Left ventricle myocardium superior (tissue), 1 donor: ENCODE results near the gene DYNC2H1. TPM values are rescaled to one million over a fixed set of nuclear protein-coding genes. Genes with fewer than 3 reads are reported as not detected.

Source experiments
- ATAC-seq: fragments of 200-7000 bp; cut with Tn5 transposase; one replicate; pipeline ENCODE4 v1.9.1; 2020; ENCODE audit warnings: mild to moderate bottlenecking, moderate library complexity
- DNase-seq: peaks from one replicate; pipeline ENCODE4 v3.0.0-alpha.2; 2020
- intact Hi-C: fragments of 100-400 bp; cut with micrococcal nuclease; formaldehyde crosslinking; loops from one replicate; pipeline ENCODE4 v1.11.0; 2022
- total RNA-seq: library from RNA; stranded (reverse); fragmentation: NEBNext Ultra II Directional; extraction: Animal tissue kit (Norgen Biotek cat#: 25700); gene quantifications from one replicate; pipeline ENCODE4 v1.2.1, GENCODE V29; 2021
- donor health status: DM: no; HTN: yes; CAD: no; lungs with severe emphysema.

The DYNC2H1 gene
- total RNA-seq, 1 donor from 2014 or later: 3.2 TPM

DNA sequence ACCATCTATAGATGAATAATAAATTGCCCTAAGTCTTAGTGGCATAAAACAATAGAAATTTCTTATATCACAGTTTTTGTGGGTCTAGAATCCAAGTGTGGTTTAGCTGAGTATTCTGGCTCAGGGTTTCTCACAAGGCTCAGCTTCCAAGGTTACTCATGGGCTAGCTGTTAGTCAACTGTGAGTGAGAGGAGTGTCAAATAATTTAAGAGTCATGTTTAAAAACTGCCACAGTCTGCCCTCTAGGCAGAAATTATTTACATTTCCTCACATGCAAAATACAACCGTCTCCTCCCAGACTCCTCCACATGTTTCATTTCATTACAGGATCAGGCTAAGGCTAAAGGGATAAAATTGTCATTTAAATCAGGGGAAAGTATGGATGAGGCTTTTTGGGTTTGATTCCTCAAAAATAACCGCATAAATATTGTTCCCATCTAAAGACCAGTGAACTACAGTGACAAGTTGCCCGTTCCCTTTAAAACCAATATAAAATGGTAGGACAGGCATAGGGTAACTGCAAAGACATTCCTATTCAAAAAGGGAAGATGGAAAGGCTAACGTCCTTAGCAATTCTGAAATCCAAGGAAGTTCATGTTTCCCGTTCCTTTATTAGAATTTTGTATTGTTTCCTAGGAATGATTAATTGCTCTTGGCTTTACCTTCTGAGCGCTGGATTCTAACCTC lies 324.3 kb downstream of the DYNC2H1 start:
- intact Hi-C loops: no loop called here
- DNase-seq (no peak), ATAC-seq (no peak)

DNA sequence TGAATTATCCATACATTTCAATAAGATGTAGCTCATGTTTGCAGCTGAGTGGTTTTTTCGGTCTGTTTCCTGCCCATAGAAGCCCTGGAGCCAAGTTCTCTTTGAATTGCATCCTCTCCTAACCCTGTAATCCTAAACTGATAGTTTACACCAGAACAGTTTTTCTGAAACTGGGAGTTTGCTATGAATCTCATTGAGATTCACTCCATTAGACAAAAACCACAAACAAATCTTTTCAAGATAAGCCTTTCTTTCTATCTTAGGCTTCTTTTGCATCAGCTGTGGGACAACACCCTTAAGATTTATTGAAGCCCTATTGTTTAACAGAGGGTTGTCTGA lies 324.8 kb downstream of the DYNC2H1 start:
- ATAC-seq (no peak), DNase-seq (no peak)
- intact Hi-C loops: no loop called here

DNA sequence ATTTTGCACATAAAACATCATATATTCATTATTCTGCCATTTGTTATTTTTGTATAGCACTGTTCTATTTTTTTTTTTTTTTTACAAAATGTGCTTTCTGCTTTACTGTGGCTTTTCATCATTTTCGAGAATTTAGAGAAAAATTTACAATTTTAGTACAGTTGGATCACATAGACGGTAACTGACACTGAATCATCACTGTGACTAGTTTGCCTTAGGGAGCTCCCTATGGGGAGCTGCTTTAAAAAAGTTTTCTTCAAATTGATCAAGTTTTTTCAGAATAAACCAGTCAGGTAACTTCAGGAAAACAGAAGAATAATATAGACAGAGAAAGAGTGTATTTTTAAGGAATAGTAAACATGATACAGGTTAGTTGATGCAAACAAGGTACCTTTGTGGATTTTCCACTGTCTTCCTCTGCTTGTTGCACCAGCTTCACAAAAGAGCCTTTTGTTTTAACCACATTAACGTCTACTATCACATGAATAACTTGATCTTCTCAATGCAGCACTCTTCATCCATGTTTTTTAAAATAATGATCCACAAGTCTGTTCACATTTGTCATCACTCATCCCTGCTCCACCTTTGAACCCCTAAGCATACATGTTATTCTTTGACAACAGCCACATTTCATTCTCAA lies 327.0 kb downstream of the DYNC2H1 start:
- no peak for DNase-seq
- no peak for ATAC-seq
- intact Hi-C loops: no loop called here

DNA sequence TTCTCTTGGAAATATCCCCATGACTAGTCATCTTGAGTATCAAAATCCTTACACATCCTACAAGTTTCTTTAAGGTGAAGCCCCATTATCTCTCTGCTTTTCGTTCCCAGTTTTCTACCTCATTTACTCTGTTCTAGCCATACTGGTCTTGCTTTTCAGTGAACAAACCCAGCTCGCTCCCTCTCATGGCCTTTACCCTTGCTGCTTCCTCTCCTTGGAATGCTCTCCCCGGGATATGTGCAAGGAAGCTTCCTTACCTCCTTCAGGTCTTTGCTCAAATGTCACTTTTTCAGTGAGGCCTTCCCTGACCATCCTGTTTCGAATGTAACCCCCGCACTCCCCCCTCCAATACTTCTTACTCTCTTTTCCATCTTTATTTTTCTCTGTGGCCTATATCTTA lies 331.8 kb downstream of the DYNC2H1 start:
- no peak for ATAC-seq
- DNase-seq: no peak
- intact Hi-C loops: no loop called here

DNA sequence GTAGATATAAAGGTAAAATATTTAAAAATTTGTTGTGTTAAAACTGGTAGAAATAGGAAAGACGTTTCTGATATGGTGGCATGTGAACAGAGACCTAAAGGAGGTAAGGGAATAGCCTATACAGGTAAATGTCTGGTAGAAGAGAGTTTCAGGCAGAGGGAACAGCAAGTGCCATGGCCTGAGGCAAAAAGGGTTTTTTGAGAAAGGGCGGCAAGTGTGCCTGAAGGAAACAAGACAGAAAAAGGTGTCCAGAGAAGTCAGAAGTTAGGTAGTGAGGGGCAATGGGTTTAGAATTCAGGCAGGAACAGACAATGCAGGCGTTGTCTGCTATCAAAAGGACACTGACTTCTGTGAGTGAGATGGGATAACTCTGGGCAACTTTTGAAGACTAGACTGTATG lies 339.7 kb downstream of the DYNC2H1 start:
- intact Hi-C loops: no loop called here
- no peak for DNase-seq
- no peak for ATAC-seq

DNA sequence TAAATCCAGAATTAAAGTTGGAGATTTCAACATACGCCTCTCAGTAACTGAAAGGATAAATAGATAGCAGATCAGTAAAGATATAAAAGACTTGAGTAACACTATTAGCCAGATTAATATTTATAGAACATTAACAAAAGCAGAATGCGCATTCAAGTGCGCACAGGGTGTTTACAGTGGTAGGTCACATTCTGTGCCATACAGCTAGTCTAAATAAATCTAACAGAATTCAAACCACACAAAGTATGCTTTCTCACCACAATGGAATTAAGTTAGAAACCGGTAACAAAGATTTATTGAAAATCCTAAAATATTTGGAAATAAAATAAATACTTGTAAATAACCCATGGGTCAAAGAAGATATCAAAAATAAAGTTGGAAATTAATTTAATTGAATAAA lies 341.0 kb downstream of the DYNC2H1 start:
- no peak for DNase-seq
- intact Hi-C loops: no loop called here

DNA sequence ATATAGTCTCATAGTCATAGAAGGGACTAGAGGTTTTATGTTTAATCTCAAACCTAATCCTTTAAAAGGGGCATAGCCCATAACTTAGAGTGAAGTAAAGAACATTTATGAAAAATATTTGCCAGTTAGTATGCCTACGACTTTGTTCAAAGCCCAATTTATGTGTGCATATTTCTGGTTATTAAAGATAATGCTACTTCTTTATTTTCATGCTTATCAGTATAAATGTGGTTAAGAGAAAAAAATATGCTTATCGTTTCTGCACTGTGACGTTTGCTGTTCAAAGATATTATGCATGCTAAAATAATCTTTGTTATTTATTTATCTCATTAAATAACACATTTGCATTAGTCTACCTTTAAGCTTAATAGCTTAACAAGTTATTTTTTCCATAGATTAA lies 343.9 kb downstream of the DYNC2H1 start:
- intact Hi-C loops: no loop called here
- ATAC-seq (no peak), DNase-seq (no peak)

More for the DNA sequence above, 341.0 kb downstream of the DYNC2H1 start:
- no peak for ATAC-seq

DNA sequence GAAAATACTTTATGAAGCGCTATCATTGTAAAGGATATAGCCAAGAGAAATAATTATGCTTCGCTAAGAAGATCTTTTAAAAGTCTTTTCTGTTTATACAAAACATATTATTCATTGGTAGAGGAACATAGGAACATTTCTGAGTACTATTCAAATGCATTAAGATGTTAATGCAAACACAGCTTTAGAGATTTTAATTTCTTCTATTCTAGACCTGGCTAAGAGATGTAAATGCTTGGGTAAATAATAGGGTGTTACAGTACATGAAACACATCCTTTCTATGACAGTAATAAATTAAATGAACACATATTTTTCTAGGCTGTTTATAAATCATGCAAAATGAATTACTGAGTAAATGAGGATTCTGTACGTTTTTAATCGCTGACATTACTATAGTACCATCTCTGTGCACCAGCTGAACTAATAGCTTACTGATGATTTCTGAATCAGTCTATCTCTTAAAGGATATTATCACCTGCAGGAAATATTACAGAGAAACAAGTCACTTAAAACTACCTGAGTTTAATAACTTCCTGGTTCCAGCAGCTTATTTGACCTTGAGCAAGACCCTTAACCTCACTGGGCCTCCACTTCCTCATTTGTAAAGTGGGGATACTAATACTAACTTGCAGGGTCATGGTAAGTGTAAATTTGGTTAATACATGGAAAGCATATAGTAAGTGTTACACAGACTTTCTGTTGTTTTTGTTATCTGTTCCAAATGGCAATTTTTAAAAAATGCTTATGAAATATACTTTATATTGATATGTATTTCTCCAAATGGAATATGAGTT lies 344.9 kb downstream of the DYNC2H1 start:
- ATAC-seq (no peak), DNase-seq (no peak)
- intact Hi-C loops: no loop called here

DNA sequence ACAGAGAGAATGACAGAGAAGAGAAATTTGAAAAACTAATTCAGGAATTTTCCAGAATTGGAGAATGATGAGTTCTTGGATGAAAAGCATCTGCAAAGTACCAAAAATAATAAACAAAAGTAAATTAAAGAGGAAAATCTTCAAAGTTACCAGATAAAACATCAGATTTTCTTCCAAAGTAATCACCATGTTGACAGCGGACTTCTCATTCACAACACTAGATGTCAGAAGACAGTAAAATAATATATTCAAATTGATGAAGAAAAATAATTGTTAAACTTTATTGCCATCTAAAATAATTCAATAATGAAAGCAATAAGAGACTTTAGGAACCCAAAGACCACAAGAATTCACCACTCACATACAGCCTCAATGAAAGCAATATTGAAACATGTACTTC lies 355.2 kb downstream of the DYNC2H1 start:
- intact Hi-C loops: no loop called here

DNA sequence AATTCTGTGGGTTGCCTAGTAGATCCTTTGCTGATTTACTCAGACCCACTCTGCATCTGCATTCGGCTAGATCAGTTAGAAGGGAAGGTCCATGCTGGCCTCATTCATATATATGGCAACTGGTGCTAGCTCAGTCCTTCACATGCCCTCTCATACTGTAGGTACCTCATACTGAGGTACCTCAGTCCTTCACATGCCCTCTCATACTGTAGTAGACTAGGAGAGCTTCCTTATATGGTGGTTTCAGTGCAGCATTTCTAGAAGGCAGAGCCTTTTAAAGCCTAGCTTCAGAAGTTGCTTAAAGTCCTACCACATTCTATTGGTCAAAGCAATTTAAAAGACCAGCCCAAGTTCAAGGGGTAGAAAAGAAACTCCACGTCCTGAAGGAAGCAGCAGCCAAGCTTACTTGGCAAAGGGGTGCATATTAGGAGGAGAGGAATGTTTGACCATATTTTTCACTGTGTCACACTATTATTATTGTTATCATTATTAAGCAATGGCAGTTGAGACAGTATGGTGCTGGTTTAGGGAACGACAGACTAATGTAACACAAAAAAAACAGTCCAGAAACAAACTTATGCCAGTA lies 356.4 kb downstream of the DYNC2H1 start:
- intact Hi-C loops: no loop called here
- ATAC-seq: no peak
- no peak for DNase-seq

More for the DNA sequence above, 355.2 kb downstream of the DYNC2H1 start:
- no peak for DNase-seq
- no peak for ATAC-seq

DNA sequence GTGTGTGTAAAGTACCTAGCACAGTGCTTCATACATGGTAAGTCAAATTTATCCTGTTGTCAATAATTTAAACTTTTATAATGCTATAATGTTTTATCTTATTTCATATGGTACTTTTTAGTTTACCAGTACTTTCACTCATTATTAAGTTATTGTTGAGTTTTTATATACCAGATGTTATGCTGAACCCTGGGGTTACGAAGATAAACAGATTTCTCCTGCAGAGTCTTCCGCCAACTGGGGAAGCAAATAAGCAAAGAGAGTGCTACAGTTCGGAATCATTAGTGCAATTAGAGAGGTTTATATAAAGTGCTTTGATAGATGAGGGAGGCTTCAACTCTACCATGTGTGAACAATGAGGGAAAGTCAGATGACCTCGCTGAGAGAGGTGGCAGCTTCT lies 362.3 kb downstream of the DYNC2H1 start:
- DNase-seq (no peak), ATAC-seq (no peak)
- intact Hi-C loops: no loop called here

DNA sequence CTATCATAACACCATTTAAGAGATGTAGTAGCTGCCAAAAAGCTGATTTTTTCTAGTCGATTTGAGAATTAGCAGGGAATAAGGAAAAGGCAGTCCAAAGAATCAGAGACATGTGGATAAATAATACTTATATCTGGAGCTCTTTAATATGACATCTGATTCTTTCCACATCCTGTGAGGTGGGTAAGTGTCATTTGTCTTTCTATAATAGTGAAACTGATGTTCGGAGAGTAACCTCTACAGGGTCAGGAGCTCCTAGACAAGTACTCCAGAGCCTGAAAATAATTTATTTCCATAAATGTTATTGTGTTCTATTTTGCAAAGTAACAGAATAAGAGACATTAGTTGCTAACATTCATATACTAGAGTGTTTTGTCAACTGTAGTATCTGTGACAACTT lies 367.6 kb downstream of the DYNC2H1 start:
- no peak for DNase-seq
- intact Hi-C loops: no loop called here
- no peak for ATAC-seq

DNA sequence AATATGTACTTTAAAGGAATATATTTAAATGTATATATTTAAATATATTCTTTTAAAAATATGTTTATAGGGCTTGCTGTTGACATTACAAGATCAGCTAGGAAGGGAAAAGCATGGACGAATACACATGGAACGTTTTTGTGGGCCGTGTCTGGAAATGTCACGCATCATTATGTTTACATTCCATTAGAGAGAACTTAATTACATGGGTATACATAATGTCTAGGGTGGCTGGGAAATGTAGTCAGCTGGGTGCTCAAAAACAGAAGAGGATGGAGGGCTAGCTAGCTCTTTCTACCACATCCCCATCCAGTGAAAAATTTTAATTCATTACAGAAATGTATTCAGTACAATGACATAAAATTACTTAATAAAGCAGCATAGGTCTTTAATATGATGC lies 371.2 kb downstream of the DYNC2H1 start:
- ATAC-seq: no peak
- intact Hi-C loops: no loop called here
- no peak for DNase-seq

DNA sequence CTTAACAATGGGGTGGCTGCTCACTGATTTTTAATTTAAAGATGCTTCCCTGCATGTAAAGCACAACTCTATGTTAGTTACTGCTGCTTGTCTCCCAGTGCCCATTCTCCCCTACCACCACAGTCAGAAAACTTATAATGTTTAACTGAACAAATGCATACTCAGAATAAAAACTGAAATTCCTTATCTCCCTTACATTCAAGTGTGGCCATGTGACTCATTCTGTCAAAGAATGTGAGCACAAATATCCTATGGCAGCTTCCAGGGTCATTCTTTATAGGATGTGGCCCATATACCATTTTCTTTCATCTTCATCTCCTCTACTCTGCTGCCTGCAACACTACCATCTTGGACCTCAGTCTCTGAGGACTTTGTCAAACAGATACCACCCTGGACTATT lies 374.8 kb downstream of the DYNC2H1 start:
- ATAC-seq: no peak
- intact Hi-C loops: no loop called here
- DNase-seq: no peak

DNA sequence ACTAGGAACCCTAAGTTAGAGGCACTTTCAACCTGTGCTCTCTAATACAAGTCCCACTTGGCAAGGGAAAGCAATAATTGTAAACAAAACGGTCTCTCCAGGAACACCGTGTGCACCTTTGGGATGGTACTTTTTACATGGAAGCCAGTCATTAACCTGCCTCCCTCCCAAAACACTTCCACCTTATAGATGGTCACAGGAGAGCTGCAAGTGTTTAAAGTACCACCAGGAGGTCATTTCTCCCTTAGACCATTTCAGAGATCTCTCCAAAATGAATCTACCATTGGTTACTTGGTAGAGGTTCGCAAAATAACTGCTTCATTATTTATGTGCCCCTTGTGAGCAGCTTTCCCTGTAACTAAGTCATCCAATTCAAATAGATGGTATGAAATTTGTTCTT lies 375.3 kb downstream of the DYNC2H1 start:
- ATAC-seq (no peak), DNase-seq (no peak)
- intact Hi-C loops: no loop called here

DNA sequence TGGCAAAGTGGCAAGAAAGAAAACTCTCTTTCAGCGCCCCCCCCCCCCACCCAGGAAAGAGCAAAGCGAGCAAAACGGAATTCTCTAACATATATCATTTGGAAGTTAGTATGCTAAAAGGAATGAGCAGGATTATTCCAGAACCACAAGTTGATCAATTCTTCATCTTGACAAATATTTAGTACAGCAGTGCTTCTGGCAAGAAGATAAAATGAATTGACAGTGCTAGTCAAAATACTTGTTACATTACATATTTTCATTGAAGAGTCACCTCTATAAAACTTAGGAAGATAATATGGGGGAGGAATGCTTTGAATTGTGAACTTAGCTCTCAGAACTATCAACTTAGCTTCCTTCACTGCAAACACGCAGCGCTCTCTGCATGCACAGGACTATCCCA lies 377.4 kb downstream of the DYNC2H1 start:
- no peak for ATAC-seq
- no peak for DNase-seq
- intact Hi-C loops: no loop called here

DNA sequence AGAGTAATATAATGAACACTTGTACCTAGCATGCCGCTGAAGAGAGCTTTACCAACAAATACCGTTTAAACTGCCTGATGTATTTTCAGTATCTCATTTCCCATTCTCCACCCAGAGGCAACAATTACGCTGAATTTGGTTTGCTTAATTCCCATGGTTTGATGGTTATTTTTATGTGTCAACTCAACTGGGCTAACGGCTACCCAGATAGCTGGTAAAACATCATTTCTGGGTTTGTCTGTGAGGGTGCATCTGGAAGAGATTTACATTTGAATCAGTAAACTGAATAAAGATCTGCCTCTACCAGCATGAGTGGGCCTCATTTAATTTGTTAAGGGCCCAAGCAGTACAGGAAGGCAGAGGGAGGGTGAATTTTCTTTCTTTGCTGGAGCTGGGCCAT lies 377.9 kb downstream of the DYNC2H1 start:
- intact Hi-C loops: no loop called here
- ATAC-seq (no peak), DNase-seq (no peak)

DNA sequence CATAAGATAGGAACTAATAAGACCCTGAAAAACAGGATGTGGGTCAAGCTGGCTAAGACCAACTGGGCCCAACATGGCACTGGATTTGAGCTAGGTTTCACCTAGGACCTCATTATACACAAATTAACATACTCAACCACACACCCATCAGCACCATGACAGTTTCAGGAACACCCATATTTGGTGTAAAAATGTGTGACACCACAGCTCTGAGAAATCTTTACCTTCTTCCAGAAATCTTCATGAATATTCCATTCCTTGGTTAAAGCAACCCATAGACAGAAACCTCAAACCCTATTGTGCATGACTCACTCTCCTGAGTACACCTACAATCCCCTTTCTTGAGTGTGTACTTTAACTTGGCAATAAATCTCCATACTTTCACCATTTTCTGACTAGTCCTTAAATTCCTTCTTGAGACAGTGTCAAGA lies 378.8 kb downstream of the DYNC2H1 start:
- ATAC-seq: no peak
- DNase-seq: no peak
- intact Hi-C loops: no loop called here

DNA sequence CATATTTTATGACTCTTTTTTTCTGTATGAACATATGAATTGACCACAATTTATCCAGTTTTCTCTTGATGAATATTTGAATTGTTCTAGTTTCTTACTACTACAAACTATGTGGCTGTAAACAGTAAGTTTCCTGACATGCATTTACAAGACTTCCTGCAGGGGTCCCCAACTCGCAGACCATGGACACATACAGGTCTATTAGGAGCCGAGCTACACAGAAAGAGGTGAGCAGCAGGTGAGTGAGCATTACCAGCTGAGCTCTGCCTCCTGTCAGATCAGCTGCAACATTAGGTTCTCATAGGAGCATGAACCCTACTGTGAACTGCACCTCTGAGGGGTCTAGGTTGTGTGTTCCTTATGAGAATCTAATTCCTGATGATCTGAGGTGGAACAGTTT lies 379.4 kb downstream of the DYNC2H1 start:
- intact Hi-C loops: no loop called here
- DNase-seq (no peak), ATAC-seq (no peak)

DNA sequence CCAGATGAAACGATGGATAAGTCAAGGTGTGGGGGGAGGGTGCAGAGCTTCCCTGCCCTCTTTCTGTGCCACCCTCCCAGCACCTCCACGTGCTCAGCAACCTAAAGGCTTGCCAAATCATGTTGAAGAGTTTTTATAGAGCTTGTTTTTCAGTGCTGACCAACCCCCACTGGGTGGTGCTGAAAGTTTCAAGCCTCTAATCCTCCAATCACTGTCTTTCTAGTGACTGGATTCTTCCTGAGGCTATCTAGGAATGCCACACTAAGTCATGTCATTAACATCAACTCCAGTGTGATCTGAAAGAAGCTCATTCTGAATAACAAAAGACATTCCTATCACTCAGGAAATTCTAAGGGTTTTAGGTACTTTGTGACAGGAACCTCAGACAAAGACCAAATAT lies 382.6 kb downstream of the DYNC2H1 start:
- intact Hi-C loops: no loop called here

More for the DNA sequence above, 382.6 kb downstream of the DYNC2H1 start:
- no peak for ATAC-seq
- DNase-seq: no peak
